ENCODE measurements around the gene DENND1A.

DENND1A gene

DNA sequence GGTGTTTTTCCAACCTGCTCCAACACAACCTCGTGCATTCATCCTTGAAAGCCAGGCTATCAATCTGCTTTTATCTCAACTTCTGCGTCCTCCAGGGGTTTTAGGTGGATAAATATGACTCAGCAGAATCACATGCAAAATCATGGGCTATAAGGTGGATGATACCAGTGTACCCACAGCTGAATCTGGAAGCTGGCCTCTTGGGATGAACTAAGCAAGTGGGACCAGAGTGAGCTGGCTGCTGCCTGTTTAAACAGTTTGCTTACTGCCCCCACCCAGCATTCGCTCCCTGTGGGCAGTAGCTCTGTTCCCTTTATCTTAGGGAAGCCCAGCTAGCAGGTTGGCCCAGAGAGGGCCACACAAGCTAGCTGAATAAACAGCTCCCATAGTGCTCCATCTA is 379.9 kb downstream of the DENND1A start:
- H3K27me3 Mint-ChIP-seq (ENCODE audit: low read depth) = peaks cover 3% of the 10 kb centered on the region

DNA sequence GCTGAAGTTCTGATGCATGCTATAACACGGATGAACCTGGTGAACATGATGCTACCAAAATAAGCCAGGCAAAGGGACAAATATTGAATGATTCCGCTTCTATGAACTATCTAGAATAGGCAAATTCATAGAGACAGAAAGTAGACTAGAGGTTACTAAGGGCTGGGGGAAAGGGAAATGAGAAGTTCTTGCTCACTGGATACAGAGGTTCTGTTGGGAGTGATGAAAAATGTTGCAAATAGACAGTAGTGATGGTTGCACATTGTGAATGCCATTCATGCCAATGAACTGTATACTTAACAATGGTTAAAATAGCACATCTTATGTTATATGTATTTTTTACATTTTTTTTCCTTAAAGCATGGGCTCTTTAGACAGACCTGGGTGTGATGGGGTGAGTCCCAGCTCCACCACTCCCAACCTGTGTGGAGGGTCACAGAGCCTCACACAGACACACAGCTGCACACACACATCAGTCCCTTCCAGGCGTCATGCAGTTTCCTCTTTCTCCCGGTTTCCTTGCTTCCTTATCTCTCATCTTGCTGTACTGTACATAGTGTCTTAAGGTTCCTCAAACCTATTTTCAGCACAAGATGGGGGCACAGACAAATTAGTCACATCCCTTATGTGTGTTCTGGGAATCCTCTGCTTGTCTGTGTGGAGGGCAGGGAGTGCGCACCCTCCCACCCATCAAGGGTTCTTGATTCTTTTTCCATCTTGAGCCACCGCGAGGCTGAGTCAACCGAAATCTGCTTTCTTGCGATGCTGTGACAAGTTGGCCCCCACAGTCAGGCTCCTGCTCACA is 381.0 kb downstream of the DENND1A start:
- Mint-ChIP-seq H3K36me3 (ENCODE audit: low read depth) (no peaks in the 10 kb centered on the region), H3K4me1 (ENCODE audit: low read depth) (no peaks in the 10 kb centered on the region), H3K27me3 (ENCODE audit: low read depth) (peaks cover 3% of the 10 kb centered on the region), H3K9me3 (no peaks in the 10 kb centered on the region), H3K4me3 (no peak overlapping the region), H3K27ac (no peak overlapping the region)
- peak; percentile 58 for DNase-seq (ENCODE audit: low spot score)

More for the DNA sequence above, 379.9 kb downstream of the DENND1A start:
- Mint-ChIP-seq H3K4me1 (ENCODE audit: low read depth) (no peaks in the 10 kb centered on the region), H3K36me3 (ENCODE audit: low read depth) (no peaks in the 10 kb centered on the region), H3K4me3 (no peak overlapping the region), H3K27ac (no peak overlapping the region), H3K9me3 (no peaks in the 10 kb centered on the region)
- DNase-seq (ENCODE audit: low spot score) = no peak

DNA sequence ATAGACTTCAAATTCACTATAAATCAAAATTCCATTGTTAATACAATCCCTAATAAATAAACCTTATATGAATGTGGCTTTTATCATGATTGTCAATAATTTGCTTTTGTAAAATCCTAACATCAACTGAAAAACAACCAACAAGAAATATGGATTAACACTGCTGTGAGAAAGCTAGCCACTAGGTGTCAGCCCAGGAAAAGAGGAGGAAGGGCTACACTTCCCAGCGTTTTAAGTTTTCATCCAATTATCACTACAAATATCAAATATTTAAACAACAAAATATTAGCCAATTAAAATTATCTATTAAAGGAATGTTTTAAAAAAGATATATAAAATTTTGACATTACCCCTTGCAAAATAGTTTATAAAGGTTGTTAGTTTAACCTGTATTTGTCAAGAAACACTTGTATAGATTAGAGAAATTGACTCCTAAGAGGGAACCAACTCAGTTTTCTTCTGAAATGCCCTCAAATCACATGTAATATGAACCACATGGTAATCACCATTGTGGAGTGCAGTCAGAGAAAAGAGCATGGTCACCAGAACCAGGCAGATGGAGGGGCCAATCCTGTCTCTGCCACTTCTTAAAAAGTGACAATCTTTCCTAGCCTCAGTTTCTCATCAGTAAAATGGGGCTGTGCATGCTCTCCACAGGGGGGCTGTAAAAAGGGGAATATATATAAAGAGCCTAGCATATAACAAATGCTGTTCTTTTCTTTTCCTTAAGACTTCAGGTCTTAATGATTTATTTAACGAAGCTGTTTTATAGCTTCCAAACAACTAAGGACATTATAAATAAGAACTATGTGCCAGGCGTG is 385.7 kb downstream of the DENND1A start:
- Mint-ChIP-seq H3K4me3 (no peak overlapping the region), H3K27ac (no peak overlapping the region), H3K36me3 (ENCODE audit: low read depth) (no peaks in the 10 kb centered on the region), H3K9me3 (no peaks in the 10 kb centered on the region), H3K4me1 (ENCODE audit: low read depth) (no peaks in the 10 kb centered on the region), H3K27me3 (ENCODE audit: low read depth) (peaks cover 10% of the 10 kb centered on the region)
- DNase-seq (ENCODE audit: low spot score) = no peak

- Mint-ChIP-seq H3K36me3 (ENCODE audit: low read depth) (no peaks in the 10 kb centered on the region), H3K27ac (no peak overlapping the region), H3K4me1 (ENCODE audit: low read depth) (no peaks in the 10 kb centered on the region), H3K9me3 (no peaks in the 10 kb centered on the region), H3K27me3 (ENCODE audit: low read depth) (peaks cover 8% of the 10 kb centered on the region), H3K4me3 (no peak overlapping the region)
- DNase-seq (ENCODE audit: low spot score) = no peak
These were observed 386.4 kb downstream of the DENND1A start for GRCh38 chr9:123543492-123543891.

GRCh38 chr9:123542435-123543225 is 387.3 kb downstream of the DENND1A start:
- no peak for DNase-seq (ENCODE audit: low spot score)
- Mint-ChIP-seq H3K27me3 (ENCODE audit: low read depth) (peaks cover 6% of the 10 kb centered on the region), H3K27ac (no peak overlapping the region), H3K9me3 (no peaks in the 10 kb centered on the region), H3K4me1 (ENCODE audit: low read depth) (no peaks in the 10 kb centered on the region), H3K36me3 (ENCODE audit: low read depth) (no peaks in the 10 kb centered on the region), H3K4me3 (no peak overlapping the region)

GRCh38 chr9:123541411-123541810 is 388.5 kb downstream of the DENND1A start:
- Mint-ChIP-seq H3K27me3 (ENCODE audit: low read depth) (peaks cover 6% of the 10 kb centered on the region), H3K4me3 (no peak overlapping the region), H3K36me3 (ENCODE audit: low read depth) (no peaks in the 10 kb centered on the region), H3K9me3 (no peaks in the 10 kb centered on the region), H3K27ac (no peak overlapping the region), H3K4me1 (ENCODE audit: low read depth) (peaks cover 6% of the 10 kb centered on the region)
- no peak for DNase-seq (ENCODE audit: low spot score)

GRCh38 chr9:123540457-123540856 is 389.5 kb downstream of the DENND1A start:
- DNase-seq (ENCODE audit: low spot score) = no peak
- no peaks in the 10 kb centered on the region for H3K9me3 Mint-ChIP-seq
- no peak overlapping the region for H3K27ac Mint-ChIP-seq
- H3K27me3 Mint-ChIP-seq (ENCODE audit: low read depth) = peaks cover 6% of the 10 kb centered on the region
- H3K4me3 Mint-ChIP-seq = no peak overlapping the region
- H3K4me1 Mint-ChIP-seq (ENCODE audit: low read depth) = peaks cover 7% of the 10 kb centered on the region
- no peaks in the 10 kb centered on the region for H3K36me3 Mint-ChIP-seq (ENCODE audit: low read depth)

GRCh38 chr9:123537809-123538208 is 392.1 kb downstream of the DENND1A start:
- Mint-ChIP-seq H3K9me3 (no peaks in the 10 kb centered on the region), H3K36me3 (ENCODE audit: low read depth) (no peaks in the 10 kb centered on the region), H3K4me1 (ENCODE audit: low read depth) (peaks cover 7% of the 10 kb centered on the region), H3K27ac (no peak overlapping the region), H3K4me3 (no peak overlapping the region), H3K27me3 (ENCODE audit: low read depth) (peaks cover 4% of the 10 kb centered on the region)
- no peak for DNase-seq (ENCODE audit: low spot score)

DNA sequence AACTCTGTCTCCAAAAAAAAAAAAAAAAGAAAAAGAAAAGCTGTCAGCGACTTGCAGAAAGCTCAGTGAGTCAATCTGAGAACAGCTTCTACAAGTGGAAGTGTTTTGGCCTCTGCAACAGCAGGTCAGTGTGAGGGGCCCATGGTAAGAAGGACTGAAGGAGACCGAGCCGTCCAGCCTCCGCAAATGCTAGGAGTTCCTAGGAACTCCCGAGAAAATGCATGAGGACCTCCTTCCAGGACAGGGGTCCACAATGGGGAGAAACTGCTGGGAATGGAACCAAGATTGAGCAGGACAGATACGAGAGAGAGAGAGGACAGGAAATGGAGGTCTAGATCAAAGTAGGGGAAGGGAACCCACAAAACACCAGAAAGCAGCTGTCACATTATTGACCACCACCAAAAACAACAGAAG is 393.5 kb downstream of the DENND1A start:
- Mint-ChIP-seq H3K27ac (no peak overlapping the region), H3K9me3 (no peaks in the 10 kb centered on the region), H3K4me1 (ENCODE audit: low read depth) (peaks cover 7% of the 10 kb centered on the region), H3K36me3 (ENCODE audit: low read depth) (no peaks in the 10 kb centered on the region), H3K27me3 (ENCODE audit: low read depth) (peaks cover 4% of the 10 kb centered on the region), H3K4me3 (no peak overlapping the region)
- no peak for DNase-seq (ENCODE audit: low spot score)

- Mint-ChIP-seq H3K9me3 (peaks cover 14% of the 10 kb centered on the region), H3K27me3 (ENCODE audit: low read depth) (no peaks in the 10 kb centered on the region), H3K4me1 (ENCODE audit: low read depth) (peaks cover 7% of the 10 kb centered on the region), H3K4me3 (no peak overlapping the region), H3K36me3 (ENCODE audit: low read depth) (no peaks in the 10 kb centered on the region), H3K27ac (no peak overlapping the region)
- DNase-seq (ENCODE audit: low spot score) = no peak
These were observed 395.6 kb downstream of the DENND1A start for GRCh38 chr9:123534336-123534735.

- no peaks in the 10 kb centered on the region for H3K4me1 Mint-ChIP-seq (ENCODE audit: low read depth)
- no peaks in the 10 kb centered on the region for H3K27me3 Mint-ChIP-seq (ENCODE audit: low read depth)
- H3K36me3 Mint-ChIP-seq (ENCODE audit: low read depth) = no peaks in the 10 kb centered on the region
- no peak overlapping the region for H3K27ac Mint-ChIP-seq
- H3K4me3 Mint-ChIP-seq = no peak overlapping the region
- H3K9me3 Mint-ChIP-seq = peaks cover 16% of the 10 kb centered on the region
- no peak for DNase-seq (ENCODE audit: low spot score)
These were observed 399.7 kb downstream of the DENND1A start for GRCh38 chr9:123530244-123530643.

DNA sequence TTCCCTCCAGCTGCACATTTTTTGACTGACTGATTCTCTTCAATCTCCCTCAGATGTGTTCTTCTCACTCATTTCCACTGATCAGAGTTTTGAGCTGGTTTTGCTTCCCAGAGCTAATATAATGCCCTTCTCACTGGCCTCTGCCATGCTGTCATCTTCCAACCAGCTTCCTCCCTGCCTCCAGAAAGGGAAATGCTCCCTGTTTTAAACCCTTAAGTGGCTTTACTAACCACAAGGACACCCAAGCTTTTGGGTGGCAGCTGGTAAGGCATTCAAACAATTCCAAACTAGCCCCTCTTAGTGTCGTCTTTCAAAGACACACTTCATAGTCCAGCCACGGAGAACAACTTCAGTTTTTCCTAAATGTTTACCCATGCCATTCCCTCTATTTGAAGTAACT is 401.4 kb downstream of the DENND1A start:
- no peak overlapping the region for H3K27ac Mint-ChIP-seq
- H3K27me3 Mint-ChIP-seq (ENCODE audit: low read depth) = no peaks in the 10 kb centered on the region
- peaks cover 16% of the 10 kb centered on the region for H3K9me3 Mint-ChIP-seq
- H3K36me3 Mint-ChIP-seq (ENCODE audit: low read depth) = no peaks in the 10 kb centered on the region
- no peak overlapping the region for H3K4me3 Mint-ChIP-seq
- no peaks in the 10 kb centered on the region for H3K4me1 Mint-ChIP-seq (ENCODE audit: low read depth)
- DNase-seq (ENCODE audit: low spot score) = no peak

DNA sequence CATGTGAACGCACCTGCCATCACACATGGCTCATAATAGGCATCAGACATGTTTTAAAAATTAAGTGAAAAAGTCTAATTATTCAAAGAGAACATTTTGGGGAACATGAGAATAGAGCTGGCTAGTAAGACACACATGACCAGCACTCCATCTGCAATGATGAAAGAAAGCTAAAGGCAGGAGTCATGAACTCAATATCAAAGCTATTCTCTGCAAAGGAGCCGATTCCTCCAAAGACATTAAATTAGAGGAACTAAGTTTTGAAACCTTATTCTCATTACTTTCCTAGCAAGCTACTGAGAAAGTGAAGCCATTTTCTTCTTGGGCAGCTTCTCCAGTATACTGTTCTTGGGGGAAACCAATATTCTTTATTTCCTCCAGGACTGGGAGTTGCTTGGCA is 401.9 kb downstream of the DENND1A start:
- H3K36me3 Mint-ChIP-seq (ENCODE audit: low read depth) = no peaks in the 10 kb centered on the region

GRCh38 chr9:123525957-123526356 is 404.0 kb downstream of the DENND1A start:
- H3K27ac Mint-ChIP-seq = no peak overlapping the region
- peaks cover 12% of the 10 kb centered on the region for H3K9me3 Mint-ChIP-seq
- no peak for DNase-seq (ENCODE audit: low spot score)
- H3K4me3 Mint-ChIP-seq = no peak overlapping the region
- no peaks in the 10 kb centered on the region for H3K36me3 Mint-ChIP-seq (ENCODE audit: low read depth)
- no peaks in the 10 kb centered on the region for H3K27me3 Mint-ChIP-seq (ENCODE audit: low read depth)
- no peaks in the 10 kb centered on the region for H3K4me1 Mint-ChIP-seq (ENCODE audit: low read depth)

More for the DNA sequence above, 401.9 kb downstream of the DENND1A start:
- H3K4me3 Mint-ChIP-seq = no peak overlapping the region
- no peak overlapping the region for H3K27ac Mint-ChIP-seq
- no peaks in the 10 kb centered on the region for H3K4me1 Mint-ChIP-seq (ENCODE audit: low read depth)
- no peaks in the 10 kb centered on the region for H3K27me3 Mint-ChIP-seq (ENCODE audit: low read depth)
- peaks cover 16% of the 10 kb centered on the region for H3K9me3 Mint-ChIP-seq
- no peak for DNase-seq (ENCODE audit: low spot score)
